BJ (cell line): ENCODE data around the gene CAPN10. TPM values are rescaled to one million over a fixed set of nuclear protein-coding genes. Genes with fewer than 3 reads are reported as not detected.

Experiments used
- CTCF ChIA-PET: fragments of 350-600 bp; formaldehyde crosslinking; extraction: SDS; loops from one replicate; lab custom pipeline; 2021; ENCODE audit warnings: antibody characterized with exemption, inconsistent platforms; lab: Yijun Ruan, JAX
- POLR2A ChIA-PET: fragments of 300-600 bp; sonication (Branson Sonifier 250); formaldehyde crosslinking; extraction: SDS; loops from one replicate; lab custom pipeline; 2021; ENCODE audit warnings: antibody characterized with exemption; lab: Charles Lee
- DNase-seq: peaks from one replicate; pipeline ENCODE4 v3.0.0-alpha.2; 2011; ENCODE audit warnings: low read depth
- H3K27me3 ChIP-seq: 2 replicates; pipeline ENCODE4 v1.6.0; 2011; ENCODE audit warnings: low read length; ENCODE audit not compliant: control insufficient read depth, insufficient read depth
- H3K36me3 ChIP-seq: 2 replicates; pipeline ENCODE4 v1.5.1; 2011; ENCODE audit warnings: low read length; ENCODE audit not compliant: control insufficient read depth, insufficient read depth
- H3K4me3 ChIP-seq: 2 replicates; pipeline ENCODE4 v1.5.1; 2011; ENCODE audit warnings: low read depth, mild to moderate bottlenecking, control low read depth, low read length
- CTCF ChIP-seq: IDR thresholded peaks from 2 replicates; pipeline ENCODE4 v1.5.1; 2011; ENCODE audit warnings: low read depth, mild to moderate bottlenecking, control low read depth, inconsistent platforms, low read length, moderate library complexity; ENCODE audit not compliant: insufficient read depth
- polyA plus RNA-seq: library from polyadenylated mRNA; depleted of rRNA; stranded (reverse); fragments of >200 nt; gene quantifications from 2 replicates; pipeline ENCODE4 v1.2.3, GENCODE V29; 2011

The CAPN10 gene
- polyA plus RNA-seq, 1 experiment, result 14.9 TPM

- Histone ChIP-seq H3K36me3 (no peaks in the 10 kb centered on the region), H3K4me3 (no peak overlapping the region), H3K27me3 (no peaks in the 10 kb centered on the region)
- DNase-seq, result no peak
- ChIA-PET POLR2A (no interaction called here), CTCF (interaction anchor here (0.8 to 1.2 kb wide), 2 partner anchors 11 kb away, joined by 3 to 4 read pairs; no protein-coding TSS in a partner anchor)
- TF ChIP-seq CTCF, result no peak
These were observed 18.6 kb downstream of the CAPN10 start for GRCh38 chr2:240604939-240605716.

GRCh38 chr2:240605867-240606743 is 19.6 kb downstream of the CAPN10 start:
- CTCF ChIA-PET, result interaction anchor here (0.8 kb wide), 1 partner anchor 12 kb away, joined by 3 read pairs; no protein-coding TSS in a partner anchor
- no peak for TF ChIP-seq CTCF
- POLR2A ChIA-PET, result no interaction called here

GRCh38 chr2:240611601-240612210 is 25.2 kb downstream of the CAPN10 start:
- POLR2A ChIA-PET, result no interaction called here
- CTCF ChIA-PET, result no interaction called here
- H3K36me3 ChIP-seq, result no peaks in the 10 kb centered on the region
- no peak for DNase-seq
- TF ChIP-seq CTCF, result no peak
- no peaks in the 10 kb centered on the region for H3K27me3 ChIP-seq
- no peak overlapping the region for H3K4me3 ChIP-seq

More at GRCh38 chr2:240605867-240606743, 19.6 kb downstream of the CAPN10 start:
- H3K36me3 ChIP-seq, result no peaks in the 10 kb centered on the region
- no peaks in the 10 kb centered on the region for H3K27me3 ChIP-seq
- no peak overlapping the region for H3K4me3 ChIP-seq
- DNase-seq, result no peak

- ChIA-PET CTCF (no interaction called here), POLR2A (no interaction called here)
- H3K4me3 ChIP-seq, result no peak overlapping the region
- no peaks in the 10 kb centered on the region for H3K27me3 ChIP-seq
- no peaks in the 10 kb centered on the region for H3K36me3 ChIP-seq
- TF ChIP-seq CTCF, result no peak
- no peak for DNase-seq
These were observed 27.2 kb downstream of the CAPN10 start for GRCh38 chr2:240613781-240614180.

GRCh38 chr2:240614391-240614790 is 27.9 kb downstream of the CAPN10 start:
- Histone ChIP-seq H3K36me3 (no peaks in the 10 kb centered on the region), H3K27me3 (no peaks in the 10 kb centered on the region), H3K4me3 (no peak overlapping the region)
- ChIA-PET CTCF (no interaction called here), POLR2A (no interaction called here)
- DNase-seq, result no peak
- no peak for TF ChIP-seq CTCF
